ENCODE data around the gene HOXB8.

The HOXB8 gene

DNA sequence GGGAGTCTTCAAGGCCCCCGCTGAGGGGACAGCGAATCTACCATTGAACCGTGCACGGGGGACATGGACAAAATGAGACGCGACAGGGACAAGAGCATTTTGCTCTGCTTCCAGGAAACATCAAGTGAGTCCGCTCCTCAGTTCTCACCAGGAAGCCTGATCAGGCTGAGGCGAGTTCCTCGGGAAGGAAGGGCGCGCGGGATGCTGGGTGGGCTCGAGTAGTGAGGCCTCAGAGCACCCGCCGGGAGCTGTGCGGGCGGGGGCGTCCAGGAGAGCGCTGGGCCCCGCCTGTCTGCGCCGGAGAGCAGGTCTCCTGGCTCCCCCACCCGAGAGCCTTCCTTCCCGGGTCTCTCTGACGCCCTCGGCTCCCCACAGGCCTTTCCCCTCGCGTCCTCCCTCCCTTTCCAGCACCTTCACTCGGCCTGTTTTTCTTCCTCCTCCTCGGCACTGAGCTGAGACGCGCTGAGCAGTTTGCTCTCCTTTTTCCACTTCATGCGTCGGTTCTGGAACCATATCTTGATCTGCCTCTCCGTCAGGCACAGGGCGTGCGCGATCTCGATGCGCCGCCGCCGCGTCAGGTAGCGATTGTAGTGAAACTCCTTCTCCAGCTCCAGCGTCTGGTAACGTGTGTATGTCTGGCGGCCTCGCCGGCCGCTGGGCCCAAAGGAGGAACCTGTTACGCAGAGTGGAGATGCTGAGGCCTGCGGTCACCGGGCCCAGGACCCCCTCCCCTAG, 18.9 kb downstream of the HOXB8 start:
- Histone ChIP-seq H4K91ac (ENCODE audit: low read length) (peak overlapping the region; percentile 52), H3K9ac (ENCODE audit: low read length) (peak overlapping the region; percentile 91), H3K36me3 (ENCODE audit: control insufficient read depth in 1 of 2, insufficient read depth in 2 of 2, low read depth in 1 of 2, low read length in 2 of 2) (peaks cover 26 to 30% of the 10 kb centered on the region in 2 experiments), H3K4ac (ENCODE audit: low read depth in 1 of 2, low read length in 2 of 2) (peak overlapping the region; percentile 57 to 84), H2BK15ac (ENCODE audit: low read depth, poor library complexity, severe bottlenecking) (peak overlapping the region; percentile 86), H3K79me1 (replicated peaks; ENCODE audit: low read length, poor library complexity, severe bottlenecking) (peaks cover 3% of the 10 kb centered on the region), H3K14ac (ENCODE audit: low read length in 2 of 2) (peak overlapping the region in 1 of 2 experiments; percentile 68), H2BK120ac (ENCODE audit: low read depth, low read length) (peak overlapping the region; percentile 42), H3K4me1 (ENCODE audit: control insufficient read depth, insufficient read depth, low read depth, low read length) (peaks cover 52% of the 10 kb centered on the region), H4K8ac (ENCODE audit: low read length) (peak overlapping the region; percentile 77), H3K27me3 (ENCODE audit: control insufficient read depth in 1 of 2, insufficient read depth in 1 of 2, low read length in 2 of 2) (no peaks in the 10 kb centered on the region), H2BK12ac (ENCODE audit: low read length in 2 of 2) (peak overlapping the region; percentile 7 to 62), H3K4me3 (ENCODE audit: insufficient read depth in 1 of 2, low read depth in 1 of 2, low read length in 2 of 2) (peak overlapping the region; percentile 35 to 87), H3K18ac (ENCODE audit: low read depth in 1 of 2, low read length in 2 of 2) (peak overlapping the region; percentile 63 to 95), H3K9me3 (ENCODE audit: control insufficient read depth, low read length) (no peaks in the 10 kb centered on the region), H2AFZ (ENCODE audit: low read depth, low read length) (no peak overlapping the region), H3K27ac (ENCODE audit: low read length, poor library complexity, severe bottlenecking) (peak overlapping the region; percentile 22), H2BK5ac (ENCODE audit: low read depth, low read length, poor library complexity, severe bottlenecking) (no peak overlapping the region), H3K23ac (ENCODE audit: low read length in 2 of 2) (peak overlapping the region in 1 of 2 experiments; percentile 16), H2AK5ac (ENCODE audit: low read length, severe bottlenecking) (peak overlapping the region; percentile 20), H3K4me2 (ENCODE audit: low read length, poor library complexity, severe bottlenecking) (peak overlapping the region; percentile 73)
- DNase-seq: no peak
- under 1% methylated on average over 51 of the region's 54 CpGs for WGBS

DNA sequence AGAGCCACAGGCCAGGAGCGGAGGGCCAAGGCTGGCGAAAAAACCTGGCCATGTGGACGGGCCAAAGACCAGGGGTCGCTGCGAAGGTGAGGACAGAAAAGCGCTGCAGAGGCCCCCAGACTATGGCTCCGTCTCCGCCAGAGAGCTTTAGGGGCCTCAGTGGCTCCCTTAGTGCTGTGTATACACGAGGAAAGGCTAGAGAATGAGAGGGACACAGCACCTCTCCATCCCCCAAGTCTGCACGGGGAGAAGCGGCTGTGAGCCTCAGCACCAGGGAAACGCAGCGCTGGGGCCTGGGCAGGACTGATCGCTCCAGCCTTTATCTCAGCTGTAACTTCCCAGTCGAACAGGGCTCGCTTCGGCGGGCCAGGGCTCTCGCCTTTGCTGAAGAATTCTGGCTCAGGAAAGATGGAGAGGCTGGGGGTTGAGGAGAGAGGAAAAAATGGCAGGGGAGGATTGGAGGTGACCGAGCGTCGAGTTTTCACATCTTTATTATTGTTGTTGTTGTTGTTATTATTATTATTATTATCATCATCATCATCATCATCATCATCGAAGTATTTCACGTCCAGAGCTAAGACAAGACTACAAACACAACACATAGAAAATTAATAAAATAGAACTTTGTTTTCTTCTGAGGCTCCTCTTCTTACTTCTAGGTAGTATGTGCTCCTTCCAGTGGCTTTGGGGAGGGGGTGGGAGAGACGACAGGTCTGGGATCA, 19.7 kb downstream of the HOXB8 start:
- Histone ChIP-seq H3K27me3 (ENCODE audit: control insufficient read depth in 1 of 2, insufficient read depth in 1 of 2, low read length in 2 of 2) (no peaks in the 10 kb centered on the region), H3K36me3 (ENCODE audit: control insufficient read depth in 1 of 2, insufficient read depth in 2 of 2, low read depth in 1 of 2, low read length in 2 of 2) (peaks cover 31 to 34% of the 10 kb centered on the region in 2 experiments), H3K14ac (ENCODE audit: low read length in 2 of 2) (peak overlapping the region in 1 of 2 experiments; percentile 73), H2AFZ (ENCODE audit: low read depth, low read length) (no peak overlapping the region), H3K9ac (ENCODE audit: low read length) (no peak overlapping the region), H3K4me1 (ENCODE audit: control insufficient read depth, insufficient read depth, low read depth, low read length) (peaks cover 53% of the 10 kb centered on the region), H3K9me3 (ENCODE audit: control insufficient read depth, low read length) (no peaks in the 10 kb centered on the region), H2BK5ac (ENCODE audit: low read depth, low read length, poor library complexity, severe bottlenecking) (no peak overlapping the region), H2BK120ac (ENCODE audit: low read depth, low read length) (peak overlapping the region; percentile 95), H2AK5ac (ENCODE audit: low read length, severe bottlenecking) (peak overlapping the region; percentile 84), H3K4me2 (ENCODE audit: low read length, poor library complexity, severe bottlenecking) (peak overlapping the region; percentile 73), H2BK15ac (ENCODE audit: low read depth, poor library complexity, severe bottlenecking) (no peak overlapping the region), H3K4ac (ENCODE audit: low read depth in 1 of 2, low read length in 2 of 2) (peak overlapping the region; percentile 57 to 71), H3K79me1 (replicated peaks; ENCODE audit: low read length, poor library complexity, severe bottlenecking) (peaks cover 4% of the 10 kb centered on the region), H2BK12ac (ENCODE audit: low read length in 2 of 2) (peak overlapping the region in 1 of 2 experiments; percentile 89), H3K18ac (ENCODE audit: low read depth in 1 of 2, low read length in 2 of 2) (peak overlapping the region; percentile 94 to 97), H4K91ac (ENCODE audit: low read length) (peak overlapping the region; percentile 77), H4K8ac (ENCODE audit: low read length) (peak overlapping the region; percentile 77), H3K27ac (ENCODE audit: low read length, poor library complexity, severe bottlenecking) (peak overlapping the region; percentile 90), H3K23ac (ENCODE audit: low read length in 2 of 2) (peak overlapping the region in 1 of 2 experiments; percentile 96), H3K4me3 (ENCODE audit: insufficient read depth in 1 of 2, low read depth in 1 of 2, low read length in 2 of 2) (no peak overlapping the region)
- WGBS: 4% methylated on average over 17 of the region's 25 CpGs
- peak; percentile 72 for DNase-seq

DNA sequence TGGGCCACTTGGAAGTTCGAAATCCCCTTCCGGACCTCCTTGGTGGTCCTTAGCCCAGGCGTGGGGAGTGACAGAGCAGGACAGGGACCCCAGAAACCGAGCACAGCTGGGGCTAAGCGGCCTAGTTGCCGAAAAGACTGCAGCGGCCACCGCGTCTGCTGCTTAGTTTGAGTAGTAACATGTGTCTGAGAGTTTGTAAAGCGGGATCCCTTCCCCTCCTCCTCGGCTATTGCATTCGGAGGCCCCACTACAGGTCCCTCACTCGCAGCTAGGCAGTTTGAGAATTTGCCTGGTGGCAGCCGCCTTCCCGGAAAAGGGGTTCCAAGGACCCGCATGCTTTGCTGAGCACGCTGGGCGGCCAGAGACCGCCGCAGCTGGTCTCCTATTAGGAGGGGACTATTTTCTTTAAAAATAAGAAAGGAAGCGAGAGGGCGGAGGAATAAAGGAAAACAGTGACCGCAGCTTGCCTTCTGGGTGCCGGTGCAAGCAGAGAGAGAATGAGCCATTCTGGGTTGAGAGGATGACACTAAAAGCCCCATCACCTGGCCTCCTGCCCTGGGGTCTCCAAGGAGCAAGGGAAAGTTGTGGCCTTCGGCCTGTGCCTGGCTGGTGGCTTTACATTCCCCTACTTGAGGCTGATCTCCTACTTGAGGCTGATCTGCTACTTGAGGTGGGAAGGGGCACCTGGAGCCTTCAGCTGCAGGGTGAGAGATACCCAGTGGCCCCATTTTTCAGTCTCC, 20.4 kb downstream of the HOXB8 start:
- Histone ChIP-seq H3K23ac (ENCODE audit: low read length in 2 of 2) (peak overlapping the region; percentile 68 to 96), H3K18ac (ENCODE audit: low read depth in 1 of 2, low read length in 2 of 2) (peak overlapping the region; percentile 94 to 97), H3K36me3 (ENCODE audit: control insufficient read depth in 1 of 2, insufficient read depth in 2 of 2, low read depth in 1 of 2, low read length in 2 of 2) (peaks cover 31 to 34% of the 10 kb centered on the region in 2 experiments), H3K9me3 (ENCODE audit: control insufficient read depth, low read length) (no peaks in the 10 kb centered on the region), H3K4me2 (ENCODE audit: low read length, poor library complexity, severe bottlenecking) (peak overlapping the region; percentile 44), H3K27me3 (ENCODE audit: control insufficient read depth in 1 of 2, insufficient read depth in 1 of 2, low read length in 2 of 2) (no peaks in the 10 kb centered on the region), H2BK5ac (ENCODE audit: low read depth, low read length, poor library complexity, severe bottlenecking) (peak overlapping the region; percentile 39), H4K8ac (ENCODE audit: low read length) (peak overlapping the region; percentile 66), H4K91ac (ENCODE audit: low read length) (peak overlapping the region; percentile 77), H2AFZ (ENCODE audit: low read depth, low read length) (no peak overlapping the region), H3K9ac (ENCODE audit: low read length) (peak overlapping the region; percentile 98), H3K79me1 (replicated peaks; ENCODE audit: low read length, poor library complexity, severe bottlenecking) (peaks cover 4% of the 10 kb centered on the region), H3K27ac (ENCODE audit: low read length, poor library complexity, severe bottlenecking) (peak overlapping the region; percentile 90), H3K4me1 (ENCODE audit: control insufficient read depth, insufficient read depth, low read depth, low read length) (peaks cover 50% of the 10 kb centered on the region), H2BK12ac (ENCODE audit: low read length in 2 of 2) (peak overlapping the region; percentile 15 to 89), H3K4ac (ENCODE audit: low read depth in 1 of 2, low read length in 2 of 2) (peak overlapping the region; percentile 36 to 92), H2AK5ac (ENCODE audit: low read length, severe bottlenecking) (peak overlapping the region; percentile 84), H2BK120ac (ENCODE audit: low read depth, low read length) (peak overlapping the region; percentile 95), H2BK15ac (ENCODE audit: low read depth, poor library complexity, severe bottlenecking) (no peak overlapping the region), H3K4me3 (ENCODE audit: insufficient read depth in 1 of 2, low read depth in 1 of 2, low read length in 2 of 2) (peak overlapping the region in 1 of 2 experiments; percentile 35), H3K14ac (ENCODE audit: low read length in 2 of 2) (peak overlapping the region in 1 of 2 experiments; percentile 73)
- peak; percentile 81 for DNase-seq
- 3% methylated on average over 21 of the region's 25 CpGs for WGBS

Data from mesenchymal stem cell (in vitro differentiated cells and primary cell).